HCT116 (cell line): Measurements from ENCODE around the gene FAH. TPM values are rescaled to one million over a fixed set of nuclear protein-coding genes. Genes with fewer than 3 reads are reported as not detected.

Experiments
- ATAC-seq: fragments of 200-7000 bp; cut with Tn5 transposase; 2 replicates; pipeline ENCODE4 v1.9.1; 2020; ENCODE audit warnings: mild to moderate bottlenecking, moderate library complexity
- BruUV-seq: library from RNA; stranded (reverse); fragments of 400-500 nt; replicated peaks from 2 replicates; lab custom pipeline; 2021; lab: Mats Ljungman, UMichigan
- CTCF ChIA-PET: fragments of 300-600 bp; sonication (Branson Sonifier 250); formaldehyde crosslinking; loops from one replicate; lab custom pipeline; 2021; ENCODE audit warnings: antibody characterized with exemption; lab: Charles Lee
- POLR2A ChIA-PET: fragments of 300-600, 350-600 bp; sonication (Branson Sonifier 250); formaldehyde crosslinking; loops from one replicate; lab custom pipeline; 2021; ENCODE audit warnings: antibody characterized with exemption; lab: Charles Lee
- RAD21 ChIA-PET, 2 experiments: fragments of 300-600 bp; sonication (Branson Sonifier 250); formaldehyde crosslinking; loops; one replicate each; lab custom pipeline; 2023; ENCODE audit warnings: low total read pairs in 2 of 2; ENCODE audit not compliant: uncharacterized antibody in 2 of 2, unreplicated experiment in 2 of 2, low non-redundant PET in 1 of 2; lab: Charles Lee
- DNase-seq: peaks from one replicate; pipeline ENCODE4 v3.0.0-alpha.2; 2010; ENCODE audit warnings: low read depth, low spot score
- H2AFZ ChIP-seq: fragments of 200-600 bp; shearing (Covaris generic), sonication (generic); 2 replicates; pipeline ENCODE4 v1.6.1; 2017; ENCODE audit warnings: low read depth, mixed run types, mixed read lengths, antibody characterized with exemption, low read length; ENCODE audit not compliant: poor library complexity, severe bottlenecking
- H3K27ac ChIP-seq: 2 replicates; pipeline ENCODE4 v1.5.1; 2012; ENCODE audit warnings: low read depth, low read length
- H3K27me3 ChIP-seq: fragments of 200-600 bp; sonication (generic); 2 replicates; pipeline ENCODE4 v1.6.1; 2016; ENCODE audit warnings: mixed run types, low read length, mixed read lengths; ENCODE audit not compliant: insufficient read depth
- H3K36me3 ChIP-seq, 2 experiments: fragments of 200-500 bp in 1 of 2; fragments of 200-600 bp in 1 of 2; sonication (Bioruptor generic) in 1 of 2; sonication (generic) in 1 of 2; 2 replicates each; pipeline versions ENCODE4 v1.5.1 to v1.6.1; 2014 to 2016; ENCODE audit warnings: low read length in 2 of 2, inconsistent platforms in 1 of 2, mixed read lengths in 1 of 2, mixed run types in 1 of 2; ENCODE audit not compliant: insufficient read depth in 2 of 2, control insufficient read depth in 1 of 2
- H3K4me1 ChIP-seq, 2 experiments: fragments of 200-600 bp in 1 of 2; sonication (generic) in 1 of 2; 2 replicates each; pipeline versions ENCODE4 v1.5.1 to v1.6.1; 2012 to 2017; ENCODE audit warnings: low read length in 2 of 2, inconsistent platforms in 1 of 2, mild to moderate bottlenecking in 1 of 2, mixed read lengths in 1 of 2, mixed run types in 1 of 2, moderate library complexity in 1 of 2; ENCODE audit not compliant: insufficient read depth in 2 of 2, control insufficient read depth in 1 of 2
- H3K4me2 ChIP-seq: fragments of 200-600 bp; sonication (generic); 2 replicates; pipeline ENCODE4 v1.6.1; 2017; ENCODE audit warnings: mixed run types, low read length, mixed read lengths
- H3K4me3 ChIP-seq, 2 experiments: fragments of 200-600 bp in 1 of 2; sonication (generic) in 1 of 2; replicated peaks in 1 of 2; 2 replicates each; pipeline ENCODE4 v1.5.1; 2011 to 2016; ENCODE audit warnings: low read length in 2 of 2, control low read depth in 1 of 2, low read depth in 1 of 2, mild to moderate bottlenecking in 1 of 2, mixed read lengths in 1 of 2, mixed run types in 1 of 2
- H3K79me2 ChIP-seq: fragments of 200-600 bp; sonication (generic); 2 replicates; pipeline ENCODE4 v1.6.1; 2017; ENCODE audit warnings: mild to moderate bottlenecking, mixed run types, low read length, moderate library complexity, mixed read lengths; ENCODE audit not compliant: insufficient read depth
- H3K9ac ChIP-seq: fragments of 200-600 bp; sonication (generic); 2 replicates; pipeline ENCODE4 v1.6.1; 2016; ENCODE audit warnings: low read length, mixed read lengths
- H3K9me2 ChIP-seq: fragments of 200-600 bp; sonication (generic), shearing (Covaris generic); 2 replicates; pipeline ENCODE4 v1.6.1; 2017; ENCODE audit warnings: mixed run types, mild to moderate bottlenecking, moderate library complexity; ENCODE audit not compliant: insufficient read depth
- H3K9me3 ChIP-seq, 2 experiments: fragments of 200-500 bp in 1 of 2; fragments of 200-600 bp in 1 of 2; sonication (Bioruptor generic) in 1 of 2; sonication (generic) in 1 of 2; 2 replicates each; pipeline ENCODE4 v1.6.1; 2014 to 2017; ENCODE audit warnings: low read length in 2 of 2, mixed read lengths in 2 of 2, inconsistent platforms in 1 of 2, low read depth in 1 of 2, mild to moderate bottlenecking in 1 of 2, mixed run types in 1 of 2, moderate library complexity in 1 of 2; ENCODE audit not compliant: control insufficient read depth in 1 of 2, insufficient read depth in 1 of 2
- H4K20me1 ChIP-seq: fragments of 200-600 bp; sonication (generic), shearing (Covaris generic); 2 replicates; pipeline ENCODE4 v1.6.1; 2017; ENCODE audit warnings: mixed run types, mild to moderate bottlenecking, moderate library complexity; ENCODE audit not compliant: insufficient read depth
- CBX3 ChIP-seq: IDR thresholded peaks from 2 replicates; pipeline ENCODE4 v1.6.1; 2012; ENCODE audit warnings: low read depth
- CEBPB ChIP-seq: IDR thresholded peaks from 2 replicates; pipeline ENCODE4 v1.6.1; 2012; ENCODE audit warnings: low read depth
- CTCF ChIP-seq, 3 experiments: fragments of 200-600 bp in 1 of 3; sonication (generic) in 1 of 3; IDR thresholded peaks in 2 of 3; conservative IDR thresholded peaks in 1 of 3; 2 replicates each; pipeline ENCODE4 v1.5.1; 2012 to 2017; ENCODE audit warnings: low read depth in 2 of 3, low read length in 2 of 3, antibody characterized with exemption in 1 of 3, borderline replicate concordance in 1 of 3, control low read depth in 1 of 3, mild to moderate bottlenecking in 1 of 3, mixed read lengths in 1 of 3, mixed run types in 1 of 3, moderate library complexity in 1 of 3; ENCODE audit not compliant: insufficient read depth in 1 of 3
- ELF1 ChIP-seq: IDR thresholded peaks from 2 replicates; pipeline ENCODE4 v1.6.1; 2012; ENCODE audit warnings: low read depth, borderline replicate concordance
- EZH2 ChIP-seq: fragments of 200-600 bp; sonication (generic); IDR thresholded peaks from 2 replicates; pipeline ENCODE4 v1.6.1; 2017; ENCODE audit warnings: antibody characterized with exemption, mixed run types
- EZH2phosphoT487 ChIP-seq: fragments of 200-600 bp; IDR thresholded peaks from 2 replicates; pipeline ENCODE4 v1.6.1; 2018; ENCODE audit warnings: antibody characterized with exemption, borderline replicate concordance
- FOSL1 ChIP-seq: IDR thresholded peaks from 2 replicates; pipeline ENCODE4 v1.6.1; 2012; ENCODE audit warnings: low read depth
- MAX ChIP-seq: IDR thresholded peaks from 2 replicates; pipeline ENCODE4 v1.6.1; 2012
- POLR2A ChIP-seq: IDR thresholded peaks from 2 replicates; pipeline ENCODE4 v1.7.0; 2011; ENCODE audit warnings: borderline replicate concordance; ENCODE audit not compliant: insufficient read depth, insufficient read length; ENCODE audit errors: extremely low read depth
- POLR2AphosphoS5 ChIP-seq: IDR thresholded peaks from 2 replicates; pipeline ENCODE4 v1.6.1; 2011; ENCODE audit warnings: mild to moderate bottlenecking, low read depth, low read length, moderate library complexity
- RAD21 ChIP-seq: IDR thresholded peaks from 2 replicates; pipeline ENCODE4 v1.6.1; 2012; ENCODE audit warnings: low read depth, mild to moderate bottlenecking
- REST ChIP-seq: IDR thresholded peaks from 2 replicates; pipeline ENCODE4 v1.6.1; 2012; ENCODE audit warnings: low read depth
- SP1 ChIP-seq: IDR thresholded peaks from 2 replicates; pipeline ENCODE4 v1.6.1; 2012; ENCODE audit warnings: low read depth
- SRF ChIP-seq: IDR thresholded peaks from 2 replicates; pipeline ENCODE4 v1.6.1; 2012; ENCODE audit warnings: low read depth
- TCF7L2 ChIP-seq: IDR thresholded peaks from 2 replicates; pipeline ENCODE4 v1.7.0; 2011; ENCODE audit warnings: borderline replicate concordance, inconsistent platforms; ENCODE audit not compliant: insufficient read depth, insufficient read length; ENCODE audit errors: extremely low read depth
- YY1 ChIP-seq: IDR thresholded peaks from 2 replicates; pipeline ENCODE4 v1.6.1; 2011; ENCODE audit warnings: low read length, low read depth, moderate library complexity, mild to moderate bottlenecking; ENCODE audit not compliant: insufficient replicate concordance; ENCODE audit errors: extremely low read depth
- ZFX ChIP-seq: fragments of 450-650 bp; IDR thresholded peaks from 2 replicates; pipeline ENCODE4 v1.6.1; 2017
- ZNF274 ChIP-seq: fragments of 200-500 bp; sonication (Bioruptor generic); IDR thresholded peaks from 2 replicates; pipeline ENCODE4 v1.6.1; 2014; ENCODE audit warnings: mild to moderate bottlenecking, low read depth, low read length, inconsistent platforms
- intact Hi-C: fragments of 100-400 bp; cut with micrococcal nuclease; formaldehyde crosslinking; loops from 2 replicates; pipeline ENCODE4 v1.10.0; 2022
- total RNA-seq: library from RNA; stranded (reverse); gene quantifications from one replicate; pipeline ENCODE4 v1.2.1, GENCODE V29; 2021; ENCODE audit not compliant: unreplicated experiment
- TF ChIP-seq, protein P1 (sequence below): IDR thresholded peaks from 2 replicates; pipeline ENCODE4 v1.6.1; 2012
- TF ChIP-seq, protein P2 (sequence below): IDR thresholded peaks from 2 replicates; pipeline ENCODE4 v1.6.1; 2011; ENCODE audit warnings: mild to moderate bottlenecking, low read length, moderate library complexity; ENCODE audit not compliant: insufficient replicate concordance; ENCODE audit errors: extremely low read depth

Gene FAH
- total RNA-seq, 1 experiment from 2014 or later = 20.0 TPM

- Histone ChIP-seq H3K79me2 (no peaks in the 10 kb centered on the region), H3K9me2 (no peaks in the 10 kb centered on the region), H3K4me1 (0 out of 4 replicates have a peak, but pooled peaks cover 0 to 4% of the 10 kb centered on the region in 2 experiments), H3K36me3 (no peaks in the 10 kb centered on the region), H3K4me2 (no peak overlapping the region), H3K9me3 (no peaks in the 10 kb centered on the region), H3K27ac (no peak overlapping the region), H2AFZ (no peak overlapping the region), H3K27me3 (no peaks in the 10 kb centered on the region), H3K9ac (no peak overlapping the region), H4K20me1 (no peaks in the 10 kb centered on the region), H3K4me3 (no peak overlapping the region)
- no peak for TF ChIP-seq SRF
- no peak for TF ChIP-seq MAX
- no peak for TF ChIP-seq POLR2A
- TF ChIP-seq EZH2 = no peak
- TF ChIP-seq RAD21 = no peak
- no peak for TF ChIP-seq CBX3
- no peak for TF ChIP-seq EZH2phosphoT487
- TF ChIP-seq, protein P1, sequence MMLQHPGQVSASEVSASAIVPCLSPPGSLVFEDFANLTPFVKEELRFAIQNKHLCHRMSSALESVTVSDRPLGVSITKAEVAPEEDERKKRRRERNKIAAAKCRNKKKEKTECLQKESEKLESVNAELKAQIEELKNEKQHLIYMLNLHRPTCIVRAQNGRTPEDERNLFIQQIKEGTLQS = no peak
- TF ChIP-seq ZNF274 = no peak
- TF ChIP-seq SP1 = no peak
- TF ChIP-seq YY1 = no peak
- TF ChIP-seq, protein P2, sequence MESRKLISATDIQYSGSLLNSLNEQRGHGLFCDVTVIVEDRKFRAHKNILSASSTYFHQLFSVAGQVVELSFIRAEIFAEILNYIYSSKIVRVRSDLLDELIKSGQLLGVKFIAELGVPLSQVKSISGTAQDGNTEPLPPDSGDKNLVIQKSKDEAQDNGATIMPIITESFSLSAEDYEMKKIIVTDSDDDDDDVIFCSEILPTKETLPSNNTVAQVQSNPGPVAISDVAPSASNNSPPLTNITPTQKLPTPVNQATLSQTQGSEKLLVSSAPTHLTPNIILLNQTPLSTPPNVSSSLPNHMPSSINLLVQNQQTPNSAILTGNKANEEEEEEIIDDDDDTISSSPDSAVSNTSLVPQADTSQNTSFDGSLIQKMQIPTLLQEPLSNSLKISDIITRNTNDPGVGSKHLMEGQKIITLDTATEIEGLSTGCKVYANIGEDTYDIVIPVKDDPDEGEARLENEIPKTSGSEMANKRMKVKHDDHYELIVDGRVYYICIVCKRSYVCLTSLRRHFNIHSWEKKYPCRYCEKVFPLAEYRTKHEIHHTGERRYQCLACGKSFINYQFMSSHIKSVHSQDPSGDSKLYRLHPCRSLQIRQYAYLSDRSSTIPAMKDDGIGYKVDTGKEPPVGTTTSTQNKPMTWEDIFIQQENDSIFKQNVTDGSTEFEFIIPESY = no peak
- no peak for TF ChIP-seq ELF1
- TF ChIP-seq FOSL1 = no peak
- TF ChIP-seq POLR2AphosphoS5 = no peak
- TF ChIP-seq CTCF (IDR thresholded peaks at IDR 0.05 in 2 of 3, conservative IDR thresholded peaks at IDR 0.05 in 1 of 3; ENCODE audit: borderline replicate concordance in 1 of 3, insufficient read depth in 1 of 3, low read depth in 2 of 3, low read length in 2 of 3) = no peak
- no peak for TF ChIP-seq ZFX
- TF ChIP-seq CEBPB = no peak
- no peak for TF ChIP-seq REST
- no peak for TF ChIP-seq TCF7L2
- no TSS peak for BruUV-seq
- ChIA-PET POLR2A (no interaction called here), RAD21 (no interaction called here), CTCF (no interaction called here)
- ATAC-seq = no peak
- intact Hi-C loops = no loop called here
- no peak for DNase-seq
Measured at GRCh38 chr15:80214910-80215309, 62.1 kb downstream of the FAH start.
